ELR (cell line): Measurements from ENCODE around the gene PDPN.

Experiments used
- DNase-seq: peaks from one replicate; pipeline ENCODE4 v3.0.0-alpha.2; 2015; ENCODE audit warnings: low read depth

Gene PDPN

DNA sequence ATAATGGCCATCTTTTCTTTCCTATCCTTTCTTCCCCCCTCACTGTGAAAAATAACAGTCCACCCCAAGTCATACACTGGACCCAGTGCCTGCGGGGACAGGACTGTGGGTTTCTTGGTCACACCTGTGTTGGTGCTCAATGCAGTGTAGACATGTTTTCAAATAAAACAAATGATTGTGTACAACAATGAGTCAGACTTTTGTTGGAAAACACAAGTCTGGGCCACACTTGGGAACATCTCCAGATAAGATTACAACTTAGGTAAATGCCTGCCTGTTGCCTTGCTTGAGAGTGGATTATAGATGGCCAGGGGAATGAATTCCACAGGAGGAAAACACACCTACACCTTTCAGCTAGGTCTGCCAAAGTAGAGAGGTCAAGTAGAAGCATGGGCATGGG, 34.1 kb downstream of the PDPN start:
- DNase-seq = no peak

DNA sequence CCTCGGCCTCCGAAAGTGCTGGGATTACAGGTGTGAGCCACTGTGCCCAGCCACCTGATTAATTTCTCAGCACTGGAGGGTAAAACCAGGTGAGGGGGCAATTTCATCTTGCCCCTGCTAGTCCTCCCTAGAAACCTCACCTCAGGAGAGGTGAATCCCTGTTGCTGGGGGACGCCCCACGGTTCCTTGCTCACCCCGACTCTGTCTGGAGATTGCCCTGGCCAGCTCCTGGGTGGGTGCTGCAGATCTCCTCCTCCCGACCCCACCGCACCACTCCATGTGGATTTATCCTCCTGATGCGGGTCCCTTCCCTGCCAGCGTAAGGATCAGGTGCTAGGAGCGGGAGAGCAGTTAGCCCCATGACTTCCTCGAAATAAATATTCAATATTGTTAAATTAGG, 34.9 kb downstream of the PDPN start:
- DNase-seq = no peak

DNA sequence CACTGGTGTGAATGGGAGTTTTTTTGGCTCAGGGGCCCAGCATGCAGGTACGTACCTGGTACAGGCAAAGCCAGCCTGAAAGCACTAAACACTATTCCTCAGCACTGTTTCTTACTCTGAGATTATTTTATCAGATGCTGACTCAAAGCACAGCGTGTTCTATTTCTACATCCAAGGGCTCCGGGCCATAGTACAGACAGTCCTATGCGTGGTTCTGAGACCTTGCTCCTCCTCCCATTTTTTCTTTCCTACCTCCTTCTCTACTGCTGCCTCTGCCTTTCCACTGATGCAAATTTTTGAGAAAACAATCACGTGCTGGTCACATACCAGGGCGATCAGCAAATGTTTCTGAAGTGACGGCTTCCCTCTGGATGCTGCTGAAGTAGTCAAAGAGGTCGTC, 36.3 kb downstream of the PDPN start:
- DNase-seq = no peak

DNA sequence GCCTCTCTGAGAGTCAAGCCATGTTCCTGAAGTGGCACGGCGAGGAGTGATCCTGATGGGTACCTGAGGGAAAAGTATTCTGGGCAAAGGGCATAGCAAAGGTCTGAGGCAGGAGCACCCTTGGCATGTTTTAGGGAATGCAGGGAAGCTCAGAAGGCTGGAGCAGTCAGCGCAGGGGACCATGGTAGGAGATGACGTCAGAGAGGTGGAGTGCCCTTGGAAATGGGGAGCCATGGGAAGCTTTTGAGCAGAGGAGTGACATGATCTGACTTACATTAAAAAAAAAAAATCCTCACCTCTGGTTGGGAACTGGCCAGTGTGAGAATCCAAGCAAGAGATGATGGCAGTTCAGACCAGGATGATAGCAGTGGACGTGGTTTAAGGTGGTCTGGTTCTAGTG, 37.2 kb downstream of the PDPN start:
- DNase-seq = no peak

DNA sequence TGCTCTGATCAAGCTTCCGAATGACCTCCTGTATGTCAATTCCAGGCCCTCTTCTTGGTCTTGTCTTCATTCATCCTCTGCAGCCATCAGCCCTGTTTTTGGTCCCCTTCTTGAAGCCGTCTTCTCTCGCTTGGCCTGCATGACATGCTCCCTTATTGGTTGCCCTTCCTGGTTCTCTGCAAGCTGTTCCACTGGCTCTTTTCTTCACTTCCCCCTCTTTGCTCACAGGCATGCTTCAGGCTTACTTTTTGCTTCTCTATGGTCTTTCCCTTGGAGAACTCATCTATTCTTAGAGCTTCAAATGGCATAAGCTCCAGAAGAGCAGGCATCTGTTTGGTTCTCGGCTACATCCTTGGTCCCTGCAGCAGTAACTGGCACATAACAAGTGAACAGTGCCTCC, 38.8 kb downstream of the PDPN start:
- no peak for DNase-seq

DNA sequence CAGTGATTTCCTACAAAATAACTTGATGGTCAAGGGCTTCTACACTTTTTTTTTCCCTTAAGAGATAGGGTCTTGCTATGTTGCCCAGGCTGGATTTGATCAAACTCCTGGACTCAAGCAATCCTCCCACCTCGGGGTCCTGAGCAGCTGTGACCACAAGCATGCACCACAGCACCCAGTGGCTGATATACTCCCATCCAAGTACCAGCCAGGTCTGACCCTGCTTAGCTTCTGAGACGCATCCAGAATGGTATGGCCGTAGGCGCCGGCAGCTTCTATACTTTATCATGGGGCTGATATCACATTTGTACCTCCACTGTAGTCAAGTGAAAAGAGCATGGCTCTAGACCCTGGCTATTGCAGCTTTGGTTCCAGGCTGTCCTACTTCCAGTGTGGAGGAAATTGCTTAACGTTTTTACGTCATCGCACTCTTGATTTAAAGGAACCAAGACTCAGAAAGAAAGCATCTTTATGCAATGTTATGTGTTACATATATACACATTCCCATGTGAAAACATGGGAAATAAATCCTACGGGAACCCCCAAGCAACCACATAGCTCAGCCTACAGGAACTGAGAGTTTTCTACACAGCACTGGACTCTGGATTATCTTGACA, 39.5 kb downstream of the PDPN start:
- no peak for DNase-seq

DNA sequence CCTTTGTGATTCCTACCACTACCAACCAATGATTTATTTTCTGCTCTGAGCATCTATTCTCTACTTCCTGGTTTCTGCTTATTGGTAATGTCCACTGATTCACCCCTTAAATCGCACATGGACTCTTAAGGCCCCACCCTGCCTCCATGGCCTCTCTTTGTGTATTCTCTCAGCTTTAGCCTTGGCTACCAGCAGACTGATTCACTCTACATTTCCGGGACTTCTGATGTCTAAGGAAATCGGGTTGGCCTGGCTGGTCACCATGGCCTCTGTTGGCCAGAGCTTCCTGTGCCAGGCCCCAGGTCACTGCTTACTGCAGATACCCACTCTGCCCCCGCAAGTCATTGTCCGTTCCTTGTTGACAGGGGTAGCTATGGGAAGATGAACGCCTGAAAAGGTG, 40.9 kb downstream of the PDPN start:
- no peak for DNase-seq

DNA sequence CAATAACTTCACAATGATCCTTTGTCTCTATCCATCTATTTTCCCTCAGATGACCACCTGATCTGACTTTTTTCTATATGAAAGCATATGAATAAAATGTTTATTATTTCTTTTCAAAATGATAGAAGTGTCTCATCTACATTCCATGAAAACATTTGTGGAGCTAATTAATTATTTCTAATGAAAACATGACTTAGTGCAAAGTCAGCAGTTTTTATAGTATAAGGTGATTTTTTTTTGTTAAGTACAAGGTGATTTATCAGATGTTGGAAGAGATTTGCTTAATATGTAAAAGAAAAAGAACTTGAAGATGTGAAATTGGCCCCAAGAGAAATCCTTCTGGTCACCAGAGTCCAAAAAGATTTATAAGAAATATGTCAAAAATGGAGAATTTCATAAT, 43.5 kb downstream of the PDPN start:
- no peak for DNase-seq

DNA sequence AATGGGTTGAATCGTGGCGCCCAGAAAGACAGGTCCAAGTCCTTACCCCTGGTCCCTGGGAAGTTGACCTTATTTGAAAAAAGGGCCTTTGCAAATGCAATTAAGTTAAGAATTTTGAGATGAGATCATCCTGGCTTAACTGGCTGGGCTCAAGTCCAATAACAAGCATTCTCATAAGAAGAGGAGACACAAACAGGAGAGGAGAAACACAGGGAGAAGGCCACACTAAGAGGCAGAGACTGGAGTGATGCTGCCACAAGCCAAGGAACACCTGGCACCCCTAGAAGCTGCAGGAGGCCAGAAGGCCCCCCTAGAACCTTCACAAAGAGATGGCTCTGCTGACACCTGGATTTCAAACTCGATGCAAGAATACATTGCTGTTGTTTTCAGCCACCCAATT, 44.6 kb downstream of the PDPN start:
- DNase-seq = no peak

DNA sequence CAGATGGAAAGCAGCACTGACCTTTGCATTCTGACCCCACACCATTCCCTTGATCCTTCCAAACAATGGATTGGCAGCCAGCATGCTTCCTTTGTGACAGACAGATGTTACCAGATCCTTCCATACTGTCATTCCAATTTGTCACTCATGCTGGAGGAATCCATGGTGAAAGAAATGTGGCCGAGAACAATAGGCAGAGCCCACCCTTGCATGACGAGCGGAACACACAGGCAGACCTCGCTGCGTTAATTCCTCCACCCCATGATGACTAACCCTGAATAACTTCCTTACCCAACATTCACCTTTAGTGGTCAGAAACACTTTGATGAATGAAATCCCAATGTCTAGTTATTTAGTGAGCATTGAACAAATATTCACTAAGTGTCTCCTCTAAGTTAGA, 45.1 kb downstream of the PDPN start:
- DNase-seq = no peak

DNA sequence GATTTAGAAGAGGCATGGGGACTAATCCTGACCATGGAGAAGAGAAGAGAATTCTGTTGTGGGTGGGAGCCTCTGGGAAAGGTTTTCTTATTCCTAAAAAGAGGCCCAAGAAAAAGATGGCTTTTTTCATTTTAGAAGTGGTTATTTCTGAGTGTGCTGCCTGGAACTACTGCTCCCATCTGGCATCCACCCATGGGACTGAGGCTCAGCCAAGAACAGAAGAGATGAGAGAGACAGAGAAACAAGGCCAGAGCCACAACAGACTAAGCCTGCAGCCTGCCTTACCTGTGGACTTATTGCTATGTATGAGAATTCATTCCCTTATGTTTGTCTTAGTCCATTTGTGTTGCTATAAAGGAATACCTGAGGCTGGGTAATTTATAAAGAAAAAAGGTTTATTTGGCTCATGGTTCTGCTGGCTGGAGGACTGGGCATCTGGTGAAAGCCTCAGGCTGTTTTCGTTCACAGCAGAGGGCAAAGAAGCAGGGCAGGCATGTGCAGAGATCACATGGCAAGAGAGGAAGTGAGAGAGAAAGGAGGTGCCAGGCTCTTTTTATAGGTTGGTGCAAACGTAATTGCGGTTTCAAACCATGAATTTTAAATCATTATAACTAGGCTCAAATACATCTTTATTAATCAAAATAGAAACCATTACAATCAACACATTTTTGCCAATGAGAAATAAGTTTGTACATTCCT, 58.8 kb downstream of the PDPN start:
- DNase-seq = no peak

DNA sequence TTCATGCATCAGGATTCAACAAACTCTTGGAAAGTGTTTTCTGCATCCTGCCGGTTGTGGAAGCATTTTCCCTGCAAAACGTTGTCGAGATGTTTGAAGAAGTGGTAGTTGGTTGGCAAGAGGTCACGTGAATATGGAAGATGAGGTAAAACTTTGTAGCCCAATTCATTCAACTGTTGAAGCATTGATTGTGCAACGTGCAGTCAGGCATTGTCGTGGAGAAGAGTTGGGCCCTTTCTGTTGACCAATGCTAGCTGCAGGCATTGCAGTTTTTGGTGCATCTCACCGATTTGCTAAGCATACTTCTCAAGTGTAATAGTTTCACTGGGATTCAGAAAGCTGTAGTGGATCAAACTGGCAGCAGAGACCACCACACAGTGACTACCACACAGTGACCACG, 59.4 kb downstream of the PDPN start:
- no peak for DNase-seq

DNA sequence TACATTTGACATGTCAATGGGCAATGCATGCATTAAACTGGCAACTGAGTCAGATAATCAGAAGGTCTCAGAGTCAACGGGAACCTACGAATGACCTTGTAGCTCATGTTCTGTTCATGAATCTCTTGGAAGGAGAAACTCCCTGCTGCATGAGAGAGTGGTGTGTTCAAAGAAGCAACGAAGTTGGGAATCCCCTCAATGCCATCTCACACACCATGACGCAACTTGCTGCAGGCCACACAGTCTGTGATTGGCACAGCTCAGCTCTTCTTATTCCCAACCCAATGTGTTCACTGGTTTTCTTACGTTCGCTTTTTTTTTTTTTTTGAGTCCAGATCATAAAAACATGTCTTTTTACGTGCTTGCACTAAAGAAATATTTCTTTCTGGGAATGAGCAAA, 62.9 kb downstream of the PDPN start:
- no peak for DNase-seq

DNA sequence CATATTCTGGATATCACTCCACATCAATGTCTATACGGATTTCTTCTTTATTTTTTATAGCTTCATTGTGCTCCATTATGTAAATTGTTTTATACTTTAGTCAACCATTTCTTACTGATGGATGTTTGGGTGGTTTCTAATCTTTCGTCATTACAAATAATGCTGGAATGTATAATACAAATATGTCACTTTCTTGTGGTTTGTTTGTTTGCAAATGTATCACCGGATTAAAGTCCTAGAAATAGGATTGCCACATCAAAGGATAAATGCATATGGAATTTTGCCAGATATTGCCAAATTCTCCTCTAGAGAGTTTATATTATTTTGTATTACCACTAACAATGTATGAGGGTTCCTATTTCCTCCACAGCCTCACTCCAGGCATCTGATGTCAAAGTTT, 67.6 kb downstream of the PDPN start:
- no peak for DNase-seq

DNA sequence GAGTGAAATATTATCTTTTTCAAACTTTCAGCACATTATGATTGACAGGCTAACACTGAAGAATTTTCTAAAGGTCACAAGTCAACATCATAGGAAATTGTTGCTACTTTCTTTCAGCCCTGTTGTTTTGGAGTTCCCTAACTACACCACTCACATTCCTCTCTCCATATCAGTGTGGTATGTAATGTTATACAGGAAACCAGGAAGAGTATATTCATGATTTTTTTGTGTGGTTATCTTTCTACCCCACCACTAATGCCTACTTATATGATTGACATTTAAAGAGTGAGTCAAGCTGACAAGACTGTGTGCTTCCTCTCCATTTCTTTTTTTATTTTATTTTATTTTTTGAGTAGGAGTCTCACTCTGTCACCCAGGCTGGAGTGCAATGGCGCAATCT, 68.6 kb downstream of the PDPN start:
- DNase-seq = no peak

DNA sequence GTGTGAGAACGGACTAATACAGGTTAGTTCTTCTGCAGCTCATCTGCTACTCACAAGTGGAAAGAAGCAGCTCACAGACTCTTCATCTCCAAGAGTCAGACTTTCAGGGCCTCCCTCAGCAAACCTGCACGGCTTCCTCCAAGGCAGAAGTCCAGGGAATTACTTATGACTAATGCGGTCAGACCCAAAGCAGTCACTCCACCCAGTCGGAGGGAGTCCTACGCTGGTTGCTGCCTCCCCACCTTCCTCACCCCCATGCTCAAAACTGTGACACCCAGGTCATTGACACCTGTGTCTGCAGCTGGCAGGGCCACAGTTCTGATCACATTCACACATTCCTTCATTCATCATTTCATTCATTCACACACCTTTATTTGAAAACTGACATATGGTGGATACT, 77.9 kb downstream of the PDPN start:
- no peak for DNase-seq

DNA sequence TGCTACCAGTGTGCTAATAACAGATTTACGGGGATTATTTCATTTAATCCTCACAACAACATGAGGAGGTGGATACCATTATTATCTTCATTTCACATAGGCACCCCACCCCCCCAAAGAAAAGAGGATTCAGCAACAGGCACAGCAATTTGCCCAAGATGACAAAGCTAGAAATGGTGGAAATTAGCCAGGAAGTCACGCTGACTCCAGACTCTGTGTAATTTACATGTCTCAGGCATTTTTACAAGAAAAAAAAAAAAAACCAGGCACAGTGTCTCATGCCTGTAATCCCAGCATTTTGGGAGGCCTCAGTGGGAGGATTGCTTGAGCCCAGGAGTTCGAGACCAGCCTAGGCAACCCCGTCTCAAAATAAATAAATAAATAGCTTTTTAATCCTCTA, 78.9 kb downstream of the PDPN start:
- no peak for DNase-seq

DNA sequence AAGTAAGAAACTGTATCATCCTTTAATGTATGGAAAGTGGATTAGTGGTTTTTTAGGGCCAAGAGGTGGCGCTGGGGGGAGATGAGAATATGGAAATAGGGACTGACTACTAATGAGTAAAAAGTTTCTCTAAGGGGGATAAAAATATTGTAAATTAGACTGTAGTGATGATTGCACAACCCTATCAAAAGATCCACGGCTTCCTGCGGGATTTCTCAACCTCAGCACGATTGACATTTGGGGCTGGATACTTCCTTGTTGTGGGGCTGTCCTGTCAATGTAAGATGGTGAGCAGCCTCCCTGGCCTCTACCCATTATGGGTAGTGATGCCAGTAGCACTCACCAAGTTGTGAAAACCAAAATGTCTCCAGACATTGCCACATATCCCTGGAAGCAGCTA, 80.3 kb downstream of the PDPN start:
- no peak for DNase-seq

DNA sequence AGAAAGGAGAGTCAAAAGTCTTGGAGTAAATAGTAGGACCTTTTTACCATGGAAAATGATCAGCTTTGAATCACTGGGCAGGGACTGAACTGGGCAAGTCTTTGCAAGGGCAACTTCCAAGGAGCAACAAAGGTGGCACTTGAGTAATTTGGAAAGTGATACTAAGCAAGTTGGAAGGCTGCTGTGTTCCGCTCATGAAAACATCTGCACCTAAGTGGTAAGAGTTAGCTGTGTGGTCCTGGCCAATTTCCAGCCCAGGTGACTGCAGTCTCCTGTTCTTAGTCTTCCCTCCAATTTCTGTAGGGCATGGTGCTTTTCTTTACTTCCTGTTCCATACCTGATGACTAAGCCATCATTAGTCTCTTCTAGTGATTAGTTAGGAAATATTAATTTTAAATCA, 80.8 kb downstream of the PDPN start:
- DNase-seq = no peak

DNA sequence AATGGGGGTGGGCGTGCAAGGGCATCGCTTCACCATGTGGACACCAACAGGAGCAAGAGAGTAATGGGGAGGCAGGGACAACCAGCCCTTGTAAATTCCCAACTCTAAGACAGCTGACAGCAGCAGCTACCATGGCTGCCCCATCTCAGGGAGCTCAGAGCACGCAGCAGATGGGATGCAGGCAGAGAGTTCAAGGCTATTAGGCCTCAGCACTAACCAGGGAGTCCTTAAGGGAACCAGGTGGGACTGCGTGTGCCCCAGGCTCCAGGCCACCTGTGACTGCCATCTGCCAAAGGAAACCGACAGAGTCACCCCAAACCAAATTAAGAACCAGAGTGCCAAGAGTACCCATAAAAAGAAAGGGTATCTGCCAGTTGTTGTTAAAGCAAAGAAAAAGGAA, 82.7 kb downstream of the PDPN start:
- no peak for DNase-seq
